ENCODE data around the gene TMPRSS13.

TMPRSS13 gene

DNA sequence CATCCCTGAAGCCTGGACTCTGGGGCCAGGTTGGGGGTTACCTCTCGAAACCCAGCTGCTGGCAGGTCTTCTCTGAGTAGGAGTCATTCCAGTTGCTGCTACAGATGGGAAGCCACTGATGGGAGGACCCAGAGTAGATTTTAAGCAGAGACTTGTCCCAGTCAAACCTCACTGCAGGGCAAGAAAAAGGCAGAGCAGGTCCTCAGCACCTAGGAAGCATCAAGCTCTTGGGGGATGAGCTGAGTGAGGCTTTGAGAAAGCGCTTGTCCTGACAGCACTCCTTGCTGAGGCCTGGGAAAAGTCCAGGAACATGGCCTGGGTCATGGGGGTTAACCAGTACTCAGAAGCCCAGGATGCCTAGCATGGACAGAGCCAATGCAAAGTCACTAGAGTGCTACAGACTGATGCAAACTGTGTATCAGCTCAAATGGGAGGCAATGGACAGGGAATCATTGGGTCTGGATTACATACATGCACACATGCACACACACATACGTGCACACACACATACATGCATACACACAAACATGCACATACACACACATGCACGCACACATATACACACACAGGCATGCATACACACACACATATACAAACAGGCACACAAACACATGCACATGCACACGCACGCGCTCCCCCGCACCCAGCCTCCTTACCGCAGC is 15.3 kb downstream of the TMPRSS13 start:
- no peak for DNase-seq (ENCODE audit: low spot score)

DNA sequence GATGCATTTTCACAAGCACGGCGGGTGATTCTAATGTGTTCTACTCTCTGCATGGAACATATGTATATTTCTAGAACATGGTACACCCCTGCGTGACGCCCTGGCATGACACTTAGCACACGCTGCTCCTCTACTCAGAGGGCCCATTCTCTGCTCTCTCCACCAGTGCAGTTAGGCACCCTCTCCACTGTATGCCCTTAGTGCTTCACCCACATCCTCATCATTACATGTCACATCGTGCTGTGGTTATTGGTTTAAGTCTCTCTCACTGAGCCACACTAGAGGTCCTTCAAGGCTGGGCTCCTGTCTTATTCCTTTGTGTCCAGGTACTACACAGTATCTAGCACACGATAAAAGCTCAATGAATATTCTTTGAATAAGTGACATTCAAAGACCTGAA is 16.7 kb downstream of the TMPRSS13 start:
- DNase-seq (ENCODE audit: low spot score), result no peak

DNA sequence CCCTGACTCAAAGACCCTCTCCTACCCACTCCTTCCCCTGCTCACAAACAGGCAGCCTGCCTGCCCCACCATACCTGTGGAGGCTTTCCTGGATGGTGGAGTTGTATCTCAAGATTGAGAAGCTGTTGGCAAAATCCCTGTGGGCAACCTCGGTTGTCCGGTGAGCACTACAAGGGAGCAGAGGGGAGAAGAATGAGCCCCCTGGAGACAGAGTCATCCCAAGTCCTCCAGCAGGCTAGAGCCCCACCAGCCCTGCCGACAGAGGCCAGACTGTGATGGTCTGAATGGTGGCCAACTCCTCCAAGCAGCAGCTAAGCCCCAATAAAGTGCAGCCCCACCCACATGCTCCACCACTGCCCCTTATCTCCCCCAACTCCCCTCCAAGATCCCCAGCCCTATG is 17.5 kb downstream of the TMPRSS13 start:
- no peak for DNase-seq (ENCODE audit: low spot score)

DNA sequence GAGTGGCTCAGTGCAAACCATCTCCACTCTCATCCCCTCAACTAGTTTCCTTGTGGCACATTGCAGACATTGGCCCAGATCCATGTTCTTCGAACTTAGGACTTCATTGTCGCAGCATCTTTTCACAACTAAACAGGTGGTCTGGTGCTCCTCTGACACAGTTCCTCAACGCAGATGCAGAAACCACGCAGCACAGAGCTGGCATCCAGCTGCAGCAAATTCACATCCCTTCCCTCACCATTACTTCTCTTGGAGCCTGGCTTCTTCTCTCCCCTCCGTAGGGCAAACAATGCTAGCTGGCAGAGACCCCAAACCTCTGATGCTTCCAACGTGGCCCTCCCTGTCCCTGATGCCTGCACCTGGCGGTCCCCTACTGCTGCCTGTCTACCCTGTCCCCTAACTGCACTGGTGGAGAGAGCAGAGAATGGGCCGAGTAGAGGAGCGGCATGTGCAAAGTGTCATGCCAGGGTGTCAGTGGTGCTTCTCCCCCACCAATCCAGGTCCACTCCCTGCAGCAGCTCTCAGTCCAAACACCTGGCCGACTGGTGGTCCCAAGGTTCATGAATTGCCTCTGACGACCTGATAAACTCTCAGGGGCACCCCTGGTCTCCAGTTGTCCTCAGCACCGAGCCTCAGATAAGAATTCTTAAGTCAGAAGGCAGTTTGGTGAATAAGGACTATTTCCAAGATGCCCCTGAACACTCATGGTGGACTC is 18.1 kb downstream of the TMPRSS13 start:
- DNase-seq (ENCODE audit: low spot score), result no peak

DNA sequence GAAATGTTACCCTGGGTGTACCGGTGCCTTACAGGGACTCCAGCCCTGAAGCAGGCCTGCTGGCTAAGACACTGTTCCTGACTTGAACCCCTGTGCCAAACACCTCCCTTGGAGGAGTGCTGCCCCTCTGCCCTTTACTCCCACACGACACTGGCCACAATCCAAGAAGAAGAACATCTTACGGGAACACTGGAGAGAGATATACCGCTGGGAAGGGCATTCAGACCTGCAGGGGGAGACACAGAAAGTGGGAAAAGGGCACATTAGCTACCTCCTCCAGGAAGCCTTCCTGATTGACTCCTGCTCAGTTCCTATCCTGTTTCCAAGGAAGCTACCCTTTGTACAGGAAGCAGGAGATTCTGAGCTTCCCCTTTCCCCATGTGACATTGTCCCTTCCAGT is 18.7 kb downstream of the TMPRSS13 start:
- DNase-seq (ENCODE audit: low spot score), result no peak

DNA sequence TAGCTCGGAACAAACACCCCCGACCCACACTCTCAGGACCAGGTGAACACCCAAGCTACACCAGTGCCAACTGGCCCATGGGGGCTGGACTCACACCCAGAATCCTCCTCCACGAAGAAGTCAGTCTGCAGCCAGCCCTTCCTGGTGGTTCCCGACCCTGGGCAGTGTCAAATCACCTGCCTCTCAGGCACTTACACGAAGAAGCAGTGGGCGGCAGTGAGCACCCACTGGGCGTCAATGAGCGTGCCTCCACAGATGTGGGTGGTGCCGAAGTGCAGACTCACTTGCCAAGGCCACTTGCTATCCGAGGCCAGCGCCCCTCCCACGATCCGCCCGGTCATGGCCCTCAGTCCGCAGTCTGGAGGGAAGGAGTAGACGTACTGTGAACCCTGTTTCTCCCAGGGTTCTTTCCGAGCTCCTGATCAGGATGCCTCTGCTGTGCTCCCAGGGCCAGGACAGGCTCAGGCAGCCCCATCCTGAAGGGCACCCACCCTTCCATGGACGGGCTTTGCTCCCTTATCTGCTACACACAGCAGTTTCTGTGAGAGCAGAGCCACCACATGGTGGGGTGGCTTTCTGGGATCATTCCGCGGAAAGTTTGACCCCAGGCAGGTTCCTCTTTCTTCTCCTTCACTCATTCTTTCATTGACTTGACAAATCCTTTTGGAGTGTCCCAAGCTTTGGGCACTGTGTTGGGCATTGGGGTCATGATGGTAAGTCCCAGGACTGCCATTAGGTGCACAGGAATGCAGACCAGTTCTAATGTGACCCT is 19.4 kb downstream of the TMPRSS13 start:
- DNase-seq (ENCODE audit: low spot score), result no peak

DNA sequence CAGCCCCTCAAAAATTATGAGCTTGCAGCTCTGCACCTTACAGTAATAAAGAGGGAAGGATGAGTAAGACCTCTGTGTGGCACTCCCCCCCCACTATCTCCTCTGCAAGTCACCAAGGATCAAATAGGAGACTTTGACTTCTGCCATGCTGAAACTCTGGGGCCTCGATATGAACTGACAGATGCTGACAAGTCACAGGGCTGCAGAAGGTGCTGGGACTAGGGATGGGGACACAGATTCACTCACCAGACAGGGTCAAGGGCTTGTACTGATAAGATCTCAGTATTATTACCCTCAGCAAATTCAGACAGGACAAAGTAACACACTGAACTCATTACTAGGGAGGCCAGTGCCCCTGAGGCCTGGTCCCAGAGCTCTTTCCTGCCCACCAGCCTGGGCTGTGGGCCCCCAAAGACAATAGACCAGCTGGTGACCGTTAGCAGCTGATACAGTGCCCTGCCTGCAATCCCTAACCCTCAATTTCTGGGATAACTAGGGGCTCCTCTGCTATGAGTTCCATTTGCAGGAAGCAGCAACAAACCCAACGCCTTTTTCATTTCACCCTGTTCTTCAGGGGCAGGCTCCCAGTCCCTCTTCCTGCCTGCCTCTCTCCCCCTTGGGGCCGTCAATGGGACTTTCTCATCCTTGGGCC is 20.1 kb downstream of the TMPRSS13 start:
- DNase-seq (ENCODE audit: low spot score), result no peak

DNA sequence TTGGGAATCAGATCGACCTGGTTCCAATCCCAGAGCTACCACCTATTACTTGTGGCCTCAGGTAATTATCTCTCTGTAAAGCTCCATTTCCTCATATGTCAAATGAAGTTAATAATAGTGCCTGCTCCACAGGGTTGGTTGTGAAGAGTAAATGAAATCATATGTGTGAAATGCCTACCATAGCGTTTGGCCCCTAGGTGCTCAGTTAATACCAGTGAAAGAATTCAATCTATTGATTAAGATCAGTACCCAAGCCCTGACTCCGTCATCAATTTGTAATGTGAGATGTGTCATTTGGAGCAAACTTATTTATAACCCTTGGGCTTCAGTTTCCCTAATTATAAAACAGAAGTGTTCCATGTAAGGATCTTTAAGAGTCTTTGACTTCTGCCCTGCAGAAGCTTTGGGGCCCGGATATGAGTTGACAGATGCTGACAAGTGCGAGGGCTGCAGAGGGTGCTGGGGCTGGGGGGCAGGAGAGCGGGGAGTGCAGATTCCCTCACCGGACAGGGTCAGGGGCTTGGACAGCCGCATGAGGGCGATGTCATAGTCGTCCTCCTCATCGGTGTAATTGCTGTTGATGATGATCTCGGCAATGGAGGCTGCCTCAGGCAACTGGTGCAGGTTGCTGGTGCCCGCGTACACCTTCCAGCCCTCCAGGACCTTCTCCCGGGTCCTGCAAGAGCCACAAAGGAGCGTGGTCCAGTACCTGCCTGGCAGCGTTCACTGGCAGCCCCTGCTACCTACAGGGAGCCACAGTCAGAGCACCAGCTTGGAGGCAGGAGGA is 20.9 kb downstream of the TMPRSS13 start:
- DNase-seq (ENCODE audit: low spot score), result no peak

DNA sequence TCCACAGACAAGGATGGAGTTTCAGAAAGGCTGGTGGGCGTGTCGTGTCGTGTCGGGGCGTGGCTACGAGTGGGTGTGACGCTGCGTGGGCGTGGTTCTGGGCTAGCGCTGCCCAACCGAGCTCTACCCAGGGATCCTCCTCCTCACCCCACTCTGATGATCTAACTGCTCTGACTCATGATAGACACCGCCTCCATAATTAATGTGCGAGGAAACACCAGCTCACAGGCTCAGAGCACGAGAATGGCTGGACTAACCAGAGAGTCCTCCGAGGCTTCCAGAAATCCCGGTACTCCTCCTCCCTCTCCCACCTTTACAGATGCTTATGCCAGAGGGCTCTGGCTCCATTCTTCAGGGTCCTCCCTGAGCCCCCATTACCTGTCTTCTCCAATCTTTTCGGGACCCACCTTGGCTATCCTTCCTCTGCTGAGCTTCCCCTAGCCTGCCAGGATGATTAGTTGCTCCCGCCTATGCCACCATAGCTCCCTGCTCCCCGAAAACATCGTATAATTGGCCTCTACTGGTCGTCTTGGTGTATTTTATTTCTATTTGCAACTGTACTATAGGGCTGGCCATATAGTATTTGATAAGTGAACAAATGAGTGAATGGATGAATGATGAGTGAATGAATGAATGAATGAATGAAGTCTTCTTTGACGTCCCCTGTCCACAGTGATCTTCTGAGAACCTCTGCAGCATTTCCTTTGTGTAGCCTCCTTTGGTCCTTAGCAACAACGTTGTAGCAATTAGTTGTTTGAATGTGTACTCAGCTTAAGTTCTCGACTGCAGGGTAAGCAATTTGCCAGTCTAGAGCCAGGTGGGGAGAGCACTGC is 21.7 kb downstream of the TMPRSS13 start:
- DNase-seq (ENCODE audit: low spot score), result peak; percentile 99

DNA sequence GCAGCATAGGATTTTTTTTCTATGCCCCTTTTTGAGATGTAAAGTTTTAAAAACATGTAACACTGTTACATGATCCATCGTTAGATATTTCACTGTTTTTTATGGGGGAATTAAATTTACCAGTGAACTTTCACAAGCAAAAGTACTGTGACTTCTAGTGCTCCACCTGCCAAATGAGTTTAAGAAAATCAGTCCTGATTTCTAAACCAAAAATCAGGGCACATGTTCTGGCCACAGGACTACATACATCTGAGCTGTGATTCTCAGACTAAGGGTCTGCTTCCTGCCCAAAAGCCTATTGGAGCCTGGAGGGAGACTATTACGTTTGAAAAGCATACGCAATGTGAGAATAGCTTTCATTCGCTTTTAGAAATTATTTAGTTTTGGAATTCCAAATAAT is 22.5 kb downstream of the TMPRSS13 start:
- DNase-seq (ENCODE audit: low spot score), result no peak

DNA sequence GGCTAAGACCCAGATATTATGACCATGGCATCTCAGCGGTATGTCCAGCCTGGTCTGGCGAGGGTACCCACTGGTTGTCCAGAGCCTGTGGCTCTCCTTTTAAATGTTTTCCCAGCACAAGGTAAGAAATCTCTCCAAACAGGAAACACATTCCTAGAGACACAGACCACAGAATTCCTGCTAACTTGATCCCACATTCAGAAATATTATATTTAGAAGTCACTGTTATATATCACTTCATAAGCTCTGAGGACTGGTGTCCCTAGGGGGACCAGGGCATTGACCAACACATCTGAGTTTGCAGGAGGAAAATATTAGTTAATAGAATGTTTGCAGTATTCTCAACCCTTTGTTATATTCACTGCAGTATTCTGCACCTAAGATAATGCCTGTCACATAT is 23.1 kb downstream of the TMPRSS13 start:
- DNase-seq (ENCODE audit: low spot score), result no peak

DNA sequence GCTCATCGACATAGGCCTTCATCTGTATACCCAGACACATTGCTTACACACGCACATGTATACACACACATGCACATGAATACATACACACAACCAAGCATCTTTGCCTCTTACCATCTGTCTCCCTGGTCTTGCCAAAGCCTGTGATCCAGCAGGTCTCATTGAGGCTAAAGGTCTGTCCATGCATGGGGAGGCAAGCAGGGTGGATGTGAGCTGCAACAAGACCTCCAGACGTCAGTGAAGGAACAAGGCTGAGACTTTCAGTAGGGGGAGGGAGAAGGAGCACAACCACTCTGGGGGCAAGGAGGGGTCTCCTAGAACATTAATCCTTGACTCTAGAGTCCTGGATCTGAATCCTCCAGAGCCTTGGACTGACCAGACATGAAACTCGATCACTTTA is 23.7 kb downstream of the TMPRSS13 start:
- DNase-seq (ENCODE audit: low spot score), result no peak

DNA sequence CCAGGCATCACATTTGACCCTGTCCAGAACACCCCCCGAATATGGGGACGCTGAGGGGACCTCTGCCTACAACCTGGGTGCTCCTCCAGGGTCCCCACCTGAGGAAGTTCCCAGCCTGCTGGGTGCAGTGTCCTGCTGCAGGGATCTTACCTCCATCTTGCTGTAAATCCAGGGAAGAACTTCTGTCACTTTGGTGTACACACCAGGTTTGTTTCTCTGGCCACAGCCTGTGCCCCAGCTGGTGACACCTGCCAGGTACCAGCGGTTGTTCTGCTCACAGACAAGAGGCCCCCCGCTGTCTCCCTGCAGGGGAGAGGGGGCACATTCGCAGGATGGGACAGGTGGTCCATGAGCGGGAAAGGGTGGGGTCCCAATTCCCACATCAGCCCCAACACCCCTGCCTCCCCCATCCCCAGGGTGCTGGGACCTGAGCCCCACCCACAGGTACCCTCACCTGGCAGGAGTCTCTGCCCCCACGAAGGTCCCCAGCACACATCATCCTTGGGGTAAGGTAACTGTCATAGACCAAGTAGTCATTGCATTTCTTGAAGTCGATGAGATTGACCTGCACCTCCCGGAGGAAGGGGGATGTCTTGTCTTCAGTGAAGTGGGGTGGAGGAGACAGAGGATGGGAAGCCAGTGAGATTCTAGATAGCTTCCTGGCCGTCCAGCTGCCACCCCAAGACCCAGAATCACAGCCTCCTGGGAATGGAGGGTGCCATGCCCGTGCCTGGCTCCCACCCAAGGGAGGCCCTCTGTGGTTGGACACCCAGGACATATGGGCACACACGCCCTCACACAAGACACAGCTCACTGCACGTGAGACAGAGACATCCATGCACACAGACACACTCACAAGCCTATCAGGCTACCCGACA is 25.5 kb downstream of the TMPRSS13 start:
- no peak for DNase-seq (ENCODE audit: low spot score)

DNA sequence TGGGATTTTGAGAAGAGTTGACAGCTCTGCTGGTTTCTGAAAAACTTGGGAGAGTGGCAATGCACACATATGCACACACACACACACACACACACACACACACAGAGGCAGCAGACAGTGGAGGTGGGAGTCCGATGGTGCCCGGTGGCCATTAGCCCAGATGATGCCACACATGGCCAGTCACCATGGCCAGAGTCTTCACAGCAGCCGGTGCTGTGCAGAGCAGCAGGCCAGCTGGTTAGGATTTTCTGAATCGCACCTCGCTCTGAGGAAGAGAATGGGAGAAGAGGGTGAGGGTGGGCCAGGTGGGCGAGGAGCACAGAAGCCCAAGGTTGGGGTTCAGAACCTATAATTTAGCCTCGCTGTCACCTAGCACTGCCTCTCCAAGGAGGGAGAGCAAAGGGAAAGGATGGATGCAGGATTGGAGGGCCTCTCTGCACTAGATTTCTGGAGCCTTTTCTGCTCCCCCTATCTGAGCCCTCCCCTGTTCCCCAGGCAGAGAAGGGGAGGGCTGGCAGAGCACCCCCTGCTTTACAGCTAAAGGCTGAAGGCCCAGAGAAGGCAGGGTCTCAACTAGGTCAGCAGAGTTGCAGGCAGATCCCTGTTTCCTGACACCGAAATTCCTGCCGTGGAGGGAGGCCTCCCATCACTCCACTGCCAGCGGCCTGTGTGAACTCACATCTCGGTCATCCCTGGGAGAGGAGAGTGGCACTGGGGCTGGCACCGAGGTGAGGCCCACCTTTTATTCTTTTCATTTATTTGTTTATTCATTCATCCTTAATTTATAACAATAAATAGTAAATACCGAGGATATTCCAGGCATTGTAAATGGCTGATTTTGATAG is 27.0 kb downstream of the TMPRSS13 start:
- no peak for DNase-seq (ENCODE audit: low spot score)

DNA sequence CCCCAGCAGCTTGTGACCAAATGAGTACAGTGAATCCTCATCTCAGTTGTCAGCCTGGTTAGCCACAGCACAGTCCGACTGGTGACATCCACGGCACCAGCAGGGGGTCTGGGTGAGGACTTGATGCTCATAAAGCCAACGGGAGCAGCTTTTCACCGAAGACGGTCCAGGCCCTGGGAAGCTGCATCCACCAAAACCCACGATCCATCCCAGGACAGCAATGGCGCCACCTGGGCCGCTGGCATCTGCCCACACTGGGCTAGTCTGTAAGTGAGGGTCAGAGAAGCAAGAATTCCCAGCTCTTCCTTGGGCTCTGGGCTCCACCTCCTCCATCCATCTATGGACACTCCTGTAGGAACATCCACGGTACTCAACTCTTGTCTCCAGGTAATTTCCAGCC is 27.6 kb downstream of the TMPRSS13 start:
- DNase-seq (ENCODE audit: low spot score), result no peak

DNA sequence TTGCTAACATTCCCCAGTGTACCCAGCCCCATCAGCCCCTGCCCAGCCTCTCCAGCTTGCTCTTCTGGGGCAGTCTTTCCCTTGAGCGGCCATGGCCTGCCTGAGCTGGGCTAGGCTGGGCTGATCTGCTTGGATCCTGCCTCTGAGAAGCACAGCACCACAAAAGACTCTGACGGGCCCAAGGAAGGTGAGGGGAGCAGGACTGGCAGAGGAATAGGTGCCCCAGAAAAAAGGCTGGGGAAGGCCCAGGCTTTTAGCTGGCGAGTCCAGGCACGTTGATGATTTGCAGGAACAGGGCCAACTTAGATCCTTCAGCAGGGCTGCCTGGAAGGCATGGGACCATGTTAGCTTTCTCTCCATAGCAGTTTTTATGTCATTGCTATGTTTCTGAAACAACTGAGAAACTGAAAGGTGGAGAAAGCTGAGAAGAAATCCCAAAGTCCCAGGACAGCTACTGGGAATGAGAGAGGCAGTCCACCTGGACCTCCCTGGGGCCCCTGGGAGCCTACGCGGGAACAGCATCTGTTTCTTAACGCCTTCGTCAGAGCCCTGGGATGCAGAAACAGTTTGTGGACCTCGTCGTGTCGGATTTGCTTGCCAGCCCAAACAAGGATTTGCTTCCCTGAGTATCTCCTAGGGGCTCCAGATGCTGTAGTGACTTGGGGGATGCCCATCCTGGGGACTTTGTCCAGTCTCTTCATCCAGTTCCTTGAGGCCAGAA is 28.3 kb downstream of the TMPRSS13 start:
- DNase-seq (ENCODE audit: low spot score), result no peak

DNA sequence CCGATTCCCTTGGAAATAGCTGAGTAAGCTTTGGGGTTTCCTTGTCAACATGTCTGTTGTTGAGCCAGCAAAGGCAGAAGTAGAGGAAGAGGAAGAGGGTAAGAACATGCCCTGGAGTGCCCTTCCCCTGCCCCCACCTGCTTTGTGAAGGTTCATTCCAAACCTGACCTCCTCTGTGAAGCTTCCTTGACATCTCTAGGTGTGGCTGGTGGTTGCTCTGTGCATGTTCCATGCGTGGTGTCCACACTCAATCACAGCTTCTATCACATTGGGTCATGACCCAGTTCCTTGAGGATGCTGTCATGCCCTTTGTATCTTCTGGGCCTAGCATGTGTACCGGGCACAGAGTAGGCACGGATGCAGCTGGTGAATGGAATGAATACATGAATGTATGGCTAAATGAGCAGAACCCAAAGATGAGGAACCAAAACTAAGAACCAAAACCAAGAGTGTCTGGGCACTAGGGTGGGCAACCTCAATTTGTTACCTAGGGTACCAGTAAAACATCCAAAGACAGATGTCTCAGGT is 29.0 kb downstream of the TMPRSS13 start:
- no peak for DNase-seq (ENCODE audit: low spot score)

DNA sequence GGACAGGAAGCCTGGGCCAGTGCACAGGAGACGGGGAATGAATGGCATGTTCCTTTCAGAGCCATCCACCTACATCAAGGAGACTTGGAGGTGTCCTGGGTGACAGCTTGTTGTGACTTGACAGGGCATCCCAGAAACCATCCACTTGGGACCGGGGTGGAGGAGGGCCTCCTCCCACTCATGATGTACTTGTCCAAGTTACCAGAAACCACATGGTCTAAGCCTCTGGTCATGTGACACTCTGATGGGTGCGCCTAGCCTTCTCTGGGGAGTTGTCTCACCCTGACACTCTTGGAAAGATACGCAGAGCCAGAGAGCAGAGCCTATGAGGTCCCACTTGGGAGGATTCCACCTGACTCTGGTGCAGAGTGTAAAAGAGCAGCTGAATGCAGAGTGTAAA is 31.1 kb downstream of the TMPRSS13 start:
- DNase-seq (ENCODE audit: low spot score), result no peak

Measured in SW480 (cell line).